CD4-positive, alpha-beta T cell treated with Interferon alpha-2 for 1 hour (primary cell): ENCODE data around the gene GAK.

Experiments
- DNase-seq, 2 donors: peaks; one replicate each; pipeline ENCODE4 v3.0.0-alpha.2; 2020 to 2022

GAK gene

GRCh38 chr4:827209-828081, 104.7 kb downstream of the GAK start:
- DNase-seq = no peak

GRCh38 chr4:826508-827208, 105.5 kb downstream of the GAK start:
- DNase-seq = no peak

- DNase-seq = peak in 1 of 2 donors; percentile 13
Observed at GRCh38 chr4:825971-826330, 106.2 kb downstream of the GAK start, which contains the start of gene CPLX1. Gene CPLX1, minus strand, starts transcription at chr4:826129. Its CDS starts 1,607 bp downstream, at chr4:824522.

GRCh38 chr4:825063-825970, 106.8 kb downstream of the GAK start:
- DNase-seq = peak in 1 of 2 donors; percentile 40

GRCh38 chr4:824461-825062, 107.6 kb downstream of the GAK start:
- no peak for DNase-seq

GRCh38 chr4:823761-824460, 108.2 kb downstream of the GAK start:
- DNase-seq = no peak

GRCh38 chr4:823176-823760, 108.8 kb downstream of the GAK start:
- DNase-seq = no peak

GRCh38 chr4:822361-823175, 109.5 kb downstream of the GAK start:
- DNase-seq = no peak

- DNase-seq = no peak
Observed at GRCh38 chr4:821631-822030, 110.5 kb downstream of the GAK start.

GRCh38 chr4:821181-821591, 110.9 kb downstream of the GAK start:
- no peak for DNase-seq

- DNase-seq = no peak
Observed at GRCh38 chr4:820230-821172, 111.6 kb downstream of the GAK start.

GRCh38 chr4:819401-820229, 112.5 kb downstream of the GAK start:
- no peak for DNase-seq

GRCh38 chr4:818106-818921, 113.8 kb downstream of the GAK start:
- no peak for DNase-seq

GRCh38 chr4:815464-816146, 116.5 kb downstream of the GAK start:
- no peak for DNase-seq

GRCh38 chr4:814312-814850, 117.7 kb downstream of the GAK start:
- no peak for DNase-seq

- DNase-seq = no peak
Observed at GRCh38 chr4:813900-814299, 118.2 kb downstream of the GAK start.
